ENCODE data around the gene GPC1. TPM values are rescaled to one million over a fixed set of nuclear protein-coding genes. Genes with fewer than 3 reads are reported as not detected.

GPC1 gene
- total and polyA plus RNA-seq, 10 of the 15 experiments (the other 5 are each of a cell fraction or from before 2014, with no cell fraction given), result 0.06 to 0.77 (median 0.23) TPM; not detected in 3

DNA sequence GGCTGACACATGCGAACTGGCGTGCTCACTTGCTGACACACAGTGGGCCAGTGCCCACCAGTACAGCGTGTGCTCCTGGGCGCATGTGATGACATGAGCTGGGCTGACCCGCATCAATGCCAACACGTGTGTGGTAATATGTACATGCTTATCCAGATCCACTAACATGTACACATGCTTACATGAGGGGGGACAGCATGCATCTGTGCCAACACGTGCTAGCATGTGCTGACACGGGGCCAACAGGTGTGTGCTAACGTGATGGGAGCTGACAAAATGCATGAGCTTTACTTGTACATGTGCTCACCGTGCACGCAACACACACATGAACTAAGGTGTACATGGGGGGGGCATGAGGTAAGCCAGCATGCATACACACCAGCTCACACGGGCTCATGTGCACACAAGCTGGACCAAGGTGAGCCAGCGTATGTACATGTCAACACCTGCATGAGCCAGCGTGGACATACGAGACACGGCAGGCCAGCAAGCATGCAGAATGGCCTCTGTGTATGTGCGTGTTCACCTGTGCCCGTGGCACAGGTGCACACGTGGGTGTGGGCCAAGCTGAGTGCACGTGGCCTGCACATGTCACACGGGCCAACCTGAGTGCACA is 28.5 kb downstream of the GPC1 start:
- Histone ChIP-seq H2AFZ (ENCODE audit: control insufficient read depth, low read depth, low read length) (no peak overlapping the region), H3K36me3 (ENCODE audit: control insufficient read depth in 2 of 2, insufficient read depth in 2 of 2, low read length in 1 of 2) (no peaks in the 10 kb centered on the region), H3K9me3 (replicated peaks; ENCODE audit: control insufficient read depth, insufficient read depth, low read length) (no peaks in the 10 kb centered on the region), H3K9ac (ENCODE audit: control insufficient read depth, insufficient read depth, low read length) (no peak overlapping the region), H3K27ac (ENCODE audit: control insufficient read depth, insufficient read depth) (no peak overlapping the region), H3K4me3 (no peak overlapping the region), H3K4me2 (ENCODE audit: control insufficient read depth, insufficient read depth) (no peak overlapping the region), H3K27me3 (replicated peaks in 1 of 2; ENCODE audit: control insufficient read depth in 2 of 2, insufficient read depth in 2 of 2, low read length in 1 of 2) (no peaks in the 10 kb centered on the region), H3K79me2 (ENCODE audit: control insufficient read depth, insufficient read depth, low read length) (no peaks in the 10 kb centered on the region), H4K20me1 (ENCODE audit: control insufficient read depth, insufficient read depth) (no peaks in the 10 kb centered on the region), H3K4me1 (ENCODE audit: control insufficient read depth, insufficient read depth, low read length) (no peaks in the 10 kb centered on the region)
- intact Hi-C loops (cut with micrococcal nuclease; ENCODE audit: unreplicated experiment) (no loop called here), in situ Hi-C loops (cut with MboI) (no loop called here)
- BruUV-seq (replicated peaks), result no TSS peak
- DNase-seq (ENCODE audit: low read depth, low spot score), result no peak
- no peak for ATAC-seq
- POLR2A ChIA-PET, result no interaction called here
- CTCF ChIA-PET, result no interaction called here
- SMC1A ChIA-PET (ENCODE audit: uncharacterized antibody, unreplicated experiment), result no interaction called here
- no peak for FAIRE-seq
- 81% methylated on average over 21 of the region's 21 CpGs for WGBS (ENCODE audit: insufficient coverage, insufficient replicate concordance, low lambda C conversion rate, missing lambda C conversion rate)
- RAD21 ChIA-PET (ENCODE audit: unreplicated experiment), result no interaction called here
- TF ChIP-seq ZSCAN29 (IDR thresholded peaks at IDR 0.05) (no peak), MEF2A (IDR thresholded peaks at IDR 0.05; ENCODE audit: insufficient read depth, low read depth, low read length) (no peak), MXI1 (IDR thresholded peaks at IDR 0.05; ENCODE audit: low read depth, low read length) (no peak), CREM (IDR thresholded peaks at IDR 0.05; ENCODE audit: low read depth) (no peak), SP1 (IDR thresholded peaks at IDR 0.05; ENCODE audit: low read depth, low read length) (no peak), BRCA1 (IDR thresholded peaks at IDR 0.05; ENCODE audit: low read depth, low read length) (no peak), RAD21 (IDR thresholded peaks at IDR 0.05; ENCODE audit: insufficient read depth, low read depth, low read length) (no peak), MYC (IDR thresholded peaks at IDR 0.05; ENCODE audit: insufficient read depth, insufficient read length, insufficient replicate concordance, low read length, severe bottlenecking) (no peak)
